Caco-2 (cell line): ENCODE data around the gene AMACR. TPM values are rescaled to one million over a fixed set of nuclear protein-coding genes. Genes with fewer than 3 reads are reported as not detected.

Experiments used
- BruUV-seq: library from RNA; stranded (reverse); fragments of 400-500 nt; replicated peaks from 2 replicates; lab custom pipeline; 2021; lab: Mats Ljungman, UMichigan
- CTCF ChIA-PET: fragments of 300-600 bp; sonication (Branson Sonifier 250); formaldehyde crosslinking; loops from one replicate; lab custom pipeline; 2022; ENCODE audit warnings: antibody characterized with exemption; lab: Charles Lee
- POLR2A ChIA-PET: fragments of 300-600 bp; sonication (Branson Sonifier 250); formaldehyde crosslinking; loops from one replicate; lab custom pipeline; 2022; ENCODE audit warnings: antibody characterized with exemption; lab: Charles Lee
- DNase-seq, 2 experiments: peaks; one replicate each; pipeline versions ENCODE4 v3.0.0 to v3.0.0-alpha.2; 2020 to 2022
- H3K27me3 ChIP-seq: replicated peaks from 2 replicates; pipeline ENCODE4 v1.6.0; 2011; ENCODE audit warnings: low read length; ENCODE audit not compliant: control insufficient read depth, insufficient read depth
- H3K36me3 ChIP-seq: 2 replicates; pipeline ENCODE4 v1.5.1; 2011; ENCODE audit warnings: low read length; ENCODE audit not compliant: control insufficient read depth, insufficient read depth
- H3K4me1 ChIP-seq: fragments of 250-450 bp; sonication (Bioruptor Pico); 2 replicates; pipeline ENCODE4 v1.5.1; 2020; ENCODE audit warnings: mild to moderate bottlenecking
- H3K4me3 ChIP-seq: 2 replicates; pipeline ENCODE4 v1.5.1; 2011; ENCODE audit warnings: low read depth, mild to moderate bottlenecking, control low read depth, low read length
- H3K9me3 ChIP-seq: fragments of 250-450 bp; sonication (Bioruptor Pico); 2 replicates; pipeline ENCODE4 v1.5.1; 2020; ENCODE audit warnings: mild to moderate bottlenecking, moderate library complexity
- H3K27ac Mint-ChIP-seq: one replicate; pipeline ENCODE4 v1.8.0; 2022; ENCODE audit warnings: mixed read lengths; ENCODE audit not compliant: unreplicated experiment
- H3K27me3 Mint-ChIP-seq: one replicate; pipeline ENCODE4 v1.8.0; 2022; ENCODE audit warnings: mixed read lengths; ENCODE audit not compliant: insufficient read depth, unreplicated experiment
- H3K36me3 Mint-ChIP-seq: one replicate; pipeline ENCODE4 v1.8.0; 2022; ENCODE audit warnings: mild to moderate bottlenecking, mixed read lengths; ENCODE audit not compliant: insufficient read depth, unreplicated experiment
- H3K4me1 Mint-ChIP-seq: one replicate; pipeline ENCODE4 v1.8.0; 2022; ENCODE audit warnings: low read depth, mixed read lengths; ENCODE audit not compliant: unreplicated experiment
- H3K4me3 Mint-ChIP-seq: one replicate; pipeline ENCODE4 v1.8.0; 2022; ENCODE audit warnings: mild to moderate bottlenecking, moderate library complexity, mixed read lengths; ENCODE audit not compliant: unreplicated experiment
- H3K9me3 Mint-ChIP-seq: one replicate; pipeline ENCODE4 v1.8.0; 2022; ENCODE audit warnings: mixed read lengths; ENCODE audit not compliant: unreplicated experiment
- intact Hi-C: fragments of 100-400 bp; cut with micrococcal nuclease; formaldehyde crosslinking; loops from one replicate; pipeline ENCODE4 v1.10.0; 2022; ENCODE audit not compliant: unreplicated experiment
- total RNA-seq: library from RNA; stranded (reverse); gene quantifications from 2 replicates; pipeline ENCODE4 v1.2.3, GENCODE V29; 2022
- TF ChIP-seq, protein P1 (sequence below), 2 experiments: fragments of 200-600 bp in 1 of 2; IDR thresholded peaks; 1 replicate in 1 of 2; 2 replicates in 1 of 2; pipeline versions ENCODE4 v1.5.1 to v1.8.0; 2011 to 2022; ENCODE audit warnings: antibody characterized with exemption in 1 of 2, control low read depth in 1 of 2, inconsistent platforms in 1 of 2, low read depth in 1 of 2, low read length in 1 of 2, mild to moderate bottlenecking in 1 of 2, moderate library complexity in 1 of 2; ENCODE audit not compliant: insufficient read depth in 1 of 2, severe bottlenecking in 1 of 2, unreplicated experiment in 1 of 2

Gene AMACR
- total RNA-seq, 1 experiment from 2014 or later, result 204 TPM

DNA sequence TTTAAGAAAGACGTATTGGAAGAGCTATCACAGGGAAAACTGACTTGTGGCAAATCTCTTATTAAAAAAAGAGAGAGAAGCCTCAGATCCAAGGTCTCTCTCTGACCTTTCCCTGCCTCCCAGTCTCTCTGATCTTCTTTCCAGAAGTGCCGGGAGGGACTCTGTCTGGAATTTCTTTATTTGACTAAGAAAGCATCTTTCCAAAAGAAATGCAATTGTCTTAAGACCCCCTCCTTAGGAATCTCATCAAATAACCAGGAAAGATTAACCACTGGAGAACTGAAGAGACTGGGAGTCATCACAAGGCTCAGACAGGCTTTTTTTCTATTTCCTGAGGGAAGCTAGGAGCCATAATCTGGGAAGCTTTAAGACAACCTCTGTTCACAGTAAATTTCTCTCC, 30.5 kb upstream of the AMACR start:
- peaks cover 71% of the 10 kb centered on the region for H3K4me1 ChIP-seq
- BruUV-seq, result no TSS peak
- POLR2A ChIA-PET, result no interaction called here

DNA sequence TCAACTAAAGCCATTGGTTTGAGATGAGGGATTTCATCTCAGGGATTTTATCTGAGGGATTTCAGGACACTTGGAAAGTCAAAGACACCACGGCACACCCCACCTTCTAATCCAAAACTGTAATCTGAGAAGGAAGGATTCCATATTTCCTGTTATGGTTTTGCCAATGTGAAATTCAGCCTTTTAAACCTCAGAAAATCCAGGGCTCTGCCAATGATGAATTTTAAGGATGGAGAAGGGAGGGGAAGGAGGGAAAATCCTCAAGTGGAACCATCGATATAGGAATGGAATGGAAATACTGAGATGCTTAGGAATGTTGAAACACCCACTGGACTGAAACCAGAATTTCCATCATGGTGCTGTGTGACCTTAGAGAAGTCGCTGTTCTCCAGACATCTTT, 29.9 kb upstream of the AMACR start:
- DNase-seq, result no peak
- H3K4me3 Mint-ChIP-seq, result peak overlapping the region; percentile 2
- H3K27ac Mint-ChIP-seq, result peak overlapping the region; percentile 14
- no peaks in the 10 kb centered on the region for H3K9me3 Mint-ChIP-seq
- Histone ChIP-seq H3K4me1 (peaks cover 71% of the 10 kb centered on the region), H3K27me3 (no peaks in the 10 kb centered on the region), H3K36me3 (peaks cover 3% of the 10 kb centered on the region), H3K4me3 (no peak overlapping the region), H3K9me3 (peaks cover 5% of the 10 kb centered on the region; the same call in 1 of the 2 replicates)
- intact Hi-C loops, result loop anchor here (1.0 kb wide), 1 partner anchor 29 kb away; the partner anchor contains the start of gene AMACR
- peaks cover 37% of the 10 kb centered on the region for H3K4me1 Mint-ChIP-seq
- no peaks in the 10 kb centered on the region for H3K36me3 Mint-ChIP-seq
- TF ChIP-seq, protein P1, sequence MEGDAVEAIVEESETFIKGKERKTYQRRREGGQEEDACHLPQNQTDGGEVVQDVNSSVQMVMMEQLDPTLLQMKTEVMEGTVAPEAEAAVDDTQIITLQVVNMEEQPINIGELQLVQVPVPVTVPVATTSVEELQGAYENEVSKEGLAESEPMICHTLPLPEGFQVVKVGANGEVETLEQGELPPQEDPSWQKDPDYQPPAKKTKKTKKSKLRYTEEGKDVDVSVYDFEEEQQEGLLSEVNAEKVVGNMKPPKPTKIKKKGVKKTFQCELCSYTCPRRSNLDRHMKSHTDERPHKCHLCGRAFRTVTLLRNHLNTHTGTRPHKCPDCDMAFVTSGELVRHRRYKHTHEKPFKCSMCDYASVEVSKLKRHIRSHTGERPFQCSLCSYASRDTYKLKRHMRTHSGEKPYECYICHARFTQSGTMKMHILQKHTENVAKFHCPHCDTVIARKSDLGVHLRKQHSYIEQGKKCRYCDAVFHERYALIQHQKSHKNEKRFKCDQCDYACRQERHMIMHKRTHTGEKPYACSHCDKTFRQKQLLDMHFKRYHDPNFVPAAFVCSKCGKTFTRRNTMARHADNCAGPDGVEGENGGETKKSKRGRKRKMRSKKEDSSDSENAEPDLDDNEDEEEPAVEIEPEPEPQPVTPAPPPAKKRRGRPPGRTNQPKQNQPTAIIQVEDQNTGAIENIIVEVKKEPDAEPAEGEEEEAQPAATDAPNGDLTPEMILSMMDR (IDR thresholded peaks at IDR 0.05; ENCODE audit: insufficient read depth in 1 of 2, low read depth in 1 of 2, low read length in 1 of 2, severe bottlenecking in 1 of 2, unreplicated experiment in 1 of 2), result no peak
- no peaks in the 10 kb centered on the region for H3K27me3 Mint-ChIP-seq
- ChIA-PET POLR2A (no interaction called here), CTCF (interaction anchor here (1.7 kb wide), 1 partner anchor 40 kb away, joined by 5 read pairs; no protein-coding TSS in a partner anchor)
- no TSS peak for BruUV-seq

More for the DNA sequence above, 30.5 kb upstream of the AMACR start:
- Histone ChIP-seq H3K36me3 (no peaks in the 10 kb centered on the region), H3K27me3 (no peaks in the 10 kb centered on the region), H3K4me3 (no peak overlapping the region), H3K9me3 (peaks cover 5% of the 10 kb centered on the region; the same call in 1 of the 2 replicates)
- Mint-ChIP-seq H3K9me3 (no peaks in the 10 kb centered on the region), H3K4me3 (no peak overlapping the region), H3K27me3 (no peaks in the 10 kb centered on the region), H3K36me3 (no peaks in the 10 kb centered on the region), H3K27ac (peak overlapping the region; percentile 14), H3K4me1 (peaks cover 41% of the 10 kb centered on the region)
- peak in 1 of 2 experiments; percentile 16 for DNase-seq
- intact Hi-C loops, result loop anchor here (1.0 kb wide), 1 partner anchor 30 kb away; the partner anchor contains the start of gene AMACR
- TF ChIP-seq, protein P1 (IDR thresholded peaks at IDR 0.05; ENCODE audit: insufficient read depth in 1 of 2, low read depth in 1 of 2, low read length in 1 of 2, severe bottlenecking in 1 of 2, unreplicated experiment in 1 of 2), result no peak
- CTCF ChIA-PET, result interaction anchor here (0.6 to 1.7 kb wide), 2 partner anchors 41 to 281 kb away, joined by 3 to 5 read pairs; no protein-coding TSS in a partner anchor

DNA sequence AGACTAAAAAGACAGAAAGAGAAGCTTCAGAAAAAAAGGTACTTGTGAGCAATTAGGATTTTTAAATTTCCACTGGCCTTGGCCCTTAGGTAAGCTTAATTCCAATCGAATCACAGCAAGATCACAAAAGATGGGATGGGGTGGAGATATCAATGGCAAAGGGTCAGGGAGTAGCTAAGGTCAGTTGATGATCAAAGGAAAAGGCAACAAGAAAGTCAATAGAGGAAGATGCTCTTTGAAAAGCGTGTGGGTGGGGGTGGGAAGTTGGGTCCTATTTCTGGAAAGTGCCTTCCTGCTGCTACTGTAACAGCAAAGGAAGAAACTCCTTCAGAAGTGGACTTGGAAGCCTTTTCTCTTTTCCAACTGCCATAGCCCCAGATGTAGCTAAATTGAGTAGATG, 27.9 kb upstream of the AMACR start:
- POLR2A ChIA-PET, result interaction anchor here (1.2 kb wide), 1 partner anchor 28 kb away, joined by 10 read pairs; the partner anchor contains the start of gene AMACR
- H3K4me1 Mint-ChIP-seq, result peaks cover 33% of the 10 kb centered on the region
- H3K4me1 ChIP-seq, result peaks cover 70% of the 10 kb centered on the region
- peaks cover 3% of the 10 kb centered on the region for H3K36me3 ChIP-seq
- no peak overlapping the region for H3K4me3 Mint-ChIP-seq
- DNase-seq, result no peak
- H3K4me3 ChIP-seq, result no peak overlapping the region
- H3K27me3 Mint-ChIP-seq, result no peaks in the 10 kb centered on the region
- peak overlapping the region; percentile 26 for H3K27ac Mint-ChIP-seq
- no peaks in the 10 kb centered on the region for H3K36me3 Mint-ChIP-seq
- peaks cover 5% of the 10 kb centered on the region; the same call in 1 of the 2 replicates for H3K9me3 ChIP-seq
- no peaks in the 10 kb centered on the region for H3K9me3 Mint-ChIP-seq
- TF ChIP-seq, protein P1 (IDR thresholded peaks at IDR 0.05; ENCODE audit: insufficient read depth in 1 of 2, low read depth in 1 of 2, low read length in 1 of 2, severe bottlenecking in 1 of 2, unreplicated experiment in 1 of 2), result no peak
- H3K27me3 ChIP-seq, result no peaks in the 10 kb centered on the region
- no TSS peak for BruUV-seq
- intact Hi-C loops, result loop anchor here (2.0 kb wide), 2 partner anchors 25 to 35 kb away; no protein-coding TSS in a partner anchor
- CTCF ChIA-PET, result interaction anchor here (0.7 kb wide), 1 partner anchor 15 kb away, joined by 5 read pairs; no protein-coding TSS in a partner anchor
